Breast epithelium (tissue), 3 donors: ENCODE results near the gene OGFR.

Experiments
- CTCF ChIP-seq, 3 donors: fragments of 450-650 bp; IDR thresholded peaks; one replicate each; pipeline ENCODE4 v1.5.1; 2016 to 2017; ENCODE audit warnings: antibody characterized with exemption in 3 of 3, mild to moderate bottlenecking in 3 of 3, moderate library complexity in 3 of 3
- POLR2A ChIP-seq: fragments of 450-650 bp; IDR thresholded peaks from one replicate; pipeline ENCODE4 v1.6.1; 2016; ENCODE audit warnings: antibody characterized with exemption, mild to moderate bottlenecking, moderate library complexity

- no peak for TF ChIP-seq CTCF (IDR thresholded peaks at IDR 0.05)
- no peak for TF ChIP-seq POLR2A
Measured at GRCh38 chr20:62759981-62760431, 44.6 kb upstream of the OGFR start.
